A549 (cell line): ENCODE data around the gene HNMT.

Source experiments
- CHD4 ChIP-seq: fragments of 200-600 bp; sonication (generic); IDR thresholded peaks from 2 replicates; pipeline ENCODE4 v1.6.1; 2016; ENCODE audit warnings: antibody characterized with exemption, mild to moderate bottlenecking, borderline replicate concordance
- CTCF ChIP-seq: fragments of >200 bp; sonication (Bioruptor Twin); formaldehyde crosslinking; IDR thresholded peaks from 3 replicates; pipeline ENCODE4 v1.5.1; 2016
- KDM1A ChIP-seq: fragments of 200-600 bp; sonication (generic); IDR thresholded peaks from 2 replicates; pipeline ENCODE4 v1.6.1; 2016; ENCODE audit warnings: low read depth, mild to moderate bottlenecking

GRCh38 chr2:137959166-137959565 is 5.1 kb upstream of the HNMT start:
- TF ChIP-seq CTCF: no peak
- no peak for TF ChIP-seq CHD4
- no peak for TF ChIP-seq KDM1A
